HCT116 (cell line): ENCODE data around the gene KNSTRN. TPM values are rescaled to one million over a fixed set of nuclear protein-coding genes. Genes with fewer than 3 reads are reported as not detected.

Source experiments
- ATAC-seq: fragments of 200-7000 bp; cut with Tn5 transposase; 2 replicates; pipeline ENCODE4 v1.9.1; 2020; ENCODE audit warnings: mild to moderate bottlenecking, moderate library complexity
- BruUV-seq: library from RNA; stranded (reverse); fragments of 400-500 nt; replicated peaks from 2 replicates; lab custom pipeline; 2021; lab: Mats Ljungman, UMichigan
- CTCF ChIA-PET: fragments of 300-600 bp; sonication (Branson Sonifier 250); formaldehyde crosslinking; loops from one replicate; lab custom pipeline; 2021; ENCODE audit warnings: antibody characterized with exemption; lab: Charles Lee
- POLR2A ChIA-PET: fragments of 300-600, 350-600 bp; sonication (Branson Sonifier 250); formaldehyde crosslinking; loops from one replicate; lab custom pipeline; 2021; ENCODE audit warnings: antibody characterized with exemption; lab: Charles Lee
- RAD21 ChIA-PET, 2 experiments: fragments of 300-600 bp; sonication (Branson Sonifier 250); formaldehyde crosslinking; loops; one replicate each; lab custom pipeline; 2023; ENCODE audit warnings: low total read pairs in 2 of 2; ENCODE audit not compliant: uncharacterized antibody in 2 of 2, unreplicated experiment in 2 of 2, low non-redundant PET in 1 of 2; lab: Charles Lee
- DNase-seq: peaks from one replicate; pipeline ENCODE4 v3.0.0-alpha.2; 2010; ENCODE audit warnings: low read depth, low spot score
- H2AFZ ChIP-seq: fragments of 200-600 bp; shearing (Covaris generic), sonication (generic); 2 replicates; pipeline ENCODE4 v1.6.1; 2017; ENCODE audit warnings: low read depth, mixed run types, mixed read lengths, antibody characterized with exemption, low read length; ENCODE audit not compliant: poor library complexity, severe bottlenecking
- H3K27ac ChIP-seq: 2 replicates; pipeline ENCODE4 v1.5.1; 2012; ENCODE audit warnings: low read depth, low read length
- H3K27me3 ChIP-seq: fragments of 200-600 bp; sonication (generic); 2 replicates; pipeline ENCODE4 v1.6.1; 2016; ENCODE audit warnings: mixed run types, low read length, mixed read lengths; ENCODE audit not compliant: insufficient read depth
- H3K36me3 ChIP-seq, 2 experiments: fragments of 200-500 bp in 1 of 2; fragments of 200-600 bp in 1 of 2; sonication (Bioruptor generic) in 1 of 2; sonication (generic) in 1 of 2; 2 replicates each; pipeline versions ENCODE4 v1.5.1 to v1.6.1; 2014 to 2016; ENCODE audit warnings: low read length in 2 of 2, inconsistent platforms in 1 of 2, mixed read lengths in 1 of 2, mixed run types in 1 of 2; ENCODE audit not compliant: insufficient read depth in 2 of 2, control insufficient read depth in 1 of 2
- H3K4me1 ChIP-seq, 2 experiments: fragments of 200-600 bp in 1 of 2; sonication (generic) in 1 of 2; 2 replicates each; pipeline versions ENCODE4 v1.5.1 to v1.6.1; 2012 to 2017; ENCODE audit warnings: low read length in 2 of 2, inconsistent platforms in 1 of 2, mild to moderate bottlenecking in 1 of 2, mixed read lengths in 1 of 2, mixed run types in 1 of 2, moderate library complexity in 1 of 2; ENCODE audit not compliant: insufficient read depth in 2 of 2, control insufficient read depth in 1 of 2
- H3K4me2 ChIP-seq: fragments of 200-600 bp; sonication (generic); 2 replicates; pipeline ENCODE4 v1.6.1; 2017; ENCODE audit warnings: mixed run types, low read length, mixed read lengths
- H3K4me3 ChIP-seq, 2 experiments: fragments of 200-600 bp in 1 of 2; sonication (generic) in 1 of 2; replicated peaks in 1 of 2; 2 replicates each; pipeline ENCODE4 v1.5.1; 2011 to 2016; ENCODE audit warnings: low read length in 2 of 2, control low read depth in 1 of 2, low read depth in 1 of 2, mild to moderate bottlenecking in 1 of 2, mixed read lengths in 1 of 2, mixed run types in 1 of 2
- H3K79me2 ChIP-seq: fragments of 200-600 bp; sonication (generic); 2 replicates; pipeline ENCODE4 v1.6.1; 2017; ENCODE audit warnings: mild to moderate bottlenecking, mixed run types, low read length, moderate library complexity, mixed read lengths; ENCODE audit not compliant: insufficient read depth
- H3K9ac ChIP-seq: fragments of 200-600 bp; sonication (generic); 2 replicates; pipeline ENCODE4 v1.6.1; 2016; ENCODE audit warnings: low read length, mixed read lengths
- H3K9me2 ChIP-seq: fragments of 200-600 bp; sonication (generic), shearing (Covaris generic); 2 replicates; pipeline ENCODE4 v1.6.1; 2017; ENCODE audit warnings: mixed run types, mild to moderate bottlenecking, moderate library complexity; ENCODE audit not compliant: insufficient read depth
- H3K9me3 ChIP-seq, 2 experiments: fragments of 200-500 bp in 1 of 2; fragments of 200-600 bp in 1 of 2; sonication (Bioruptor generic) in 1 of 2; sonication (generic) in 1 of 2; 2 replicates each; pipeline ENCODE4 v1.6.1; 2014 to 2017; ENCODE audit warnings: low read length in 2 of 2, mixed read lengths in 2 of 2, inconsistent platforms in 1 of 2, low read depth in 1 of 2, mild to moderate bottlenecking in 1 of 2, mixed run types in 1 of 2, moderate library complexity in 1 of 2; ENCODE audit not compliant: control insufficient read depth in 1 of 2, insufficient read depth in 1 of 2
- H4K20me1 ChIP-seq: fragments of 200-600 bp; sonication (generic), shearing (Covaris generic); 2 replicates; pipeline ENCODE4 v1.6.1; 2017; ENCODE audit warnings: mixed run types, mild to moderate bottlenecking, moderate library complexity; ENCODE audit not compliant: insufficient read depth
- CBX3 ChIP-seq: IDR thresholded peaks from 2 replicates; pipeline ENCODE4 v1.6.1; 2012; ENCODE audit warnings: low read depth
- CEBPB ChIP-seq: IDR thresholded peaks from 2 replicates; pipeline ENCODE4 v1.6.1; 2012; ENCODE audit warnings: low read depth
- JUND ChIP-seq: IDR thresholded peaks from 2 replicates; pipeline ENCODE4 v1.6.1; 2012
- MAX ChIP-seq: IDR thresholded peaks from 2 replicates; pipeline ENCODE4 v1.6.1; 2012
- POLR2AphosphoS5 ChIP-seq: IDR thresholded peaks from 2 replicates; pipeline ENCODE4 v1.6.1; 2011; ENCODE audit warnings: mild to moderate bottlenecking, low read depth, low read length, moderate library complexity
- REST ChIP-seq: IDR thresholded peaks from 2 replicates; pipeline ENCODE4 v1.6.1; 2012; ENCODE audit warnings: low read depth
- SIN3A ChIP-seq: IDR thresholded peaks from 2 replicates; pipeline ENCODE4 v1.6.1; 2012; ENCODE audit warnings: low read depth
- SRF ChIP-seq: IDR thresholded peaks from 2 replicates; pipeline ENCODE4 v1.6.1; 2012; ENCODE audit warnings: low read depth
- ZFX ChIP-seq: fragments of 450-650 bp; IDR thresholded peaks from 2 replicates; pipeline ENCODE4 v1.6.1; 2017
- intact Hi-C: fragments of 100-400 bp; cut with micrococcal nuclease; formaldehyde crosslinking; loops from 2 replicates; pipeline ENCODE4 v1.10.0; 2022
- total RNA-seq: library from RNA; stranded (reverse); gene quantifications from one replicate; pipeline ENCODE4 v1.2.1, GENCODE V29; 2021; ENCODE audit not compliant: unreplicated experiment

The KNSTRN gene
- total RNA-seq, 1 experiment from 2014 or later, result 84.1 TPM

GRCh38 chr15:40343512-40343911 is 39.0 kb upstream of the KNSTRN start:
- ATAC-seq, result no peak
- H3K4me2 ChIP-seq, result no peak overlapping the region

GRCh38 chr15:40344217-40344616 is 38.3 kb upstream of the KNSTRN start:
- Histone ChIP-seq H3K9me2 (no peaks in the 10 kb centered on the region), H3K4me1 (peaks cover 23 to 76% of the 10 kb centered on the region in 2 experiments), H3K4me3 (no peak overlapping the region), H4K20me1 (no peaks in the 10 kb centered on the region), H3K27me3 (no peaks in the 10 kb centered on the region), H2AFZ (no peak overlapping the region), H3K9ac (no peak overlapping the region), H3K79me2 (peaks cover 5% of the 10 kb centered on the region; the same call in 1 of the 2 replicates), H3K36me3 (no peaks in the 10 kb centered on the region), H3K27ac (no peak overlapping the region), H3K4me2 (no peak overlapping the region), H3K9me3 (no peaks in the 10 kb centered on the region)
- BruUV-seq, result no TSS peak
- RAD21 ChIA-PET, result interaction anchor here in 1 of 2 experiments (1.5 kb wide), 1 partner anchor 12 kb away, joined by 3 read pairs; no protein-coding TSS in a partner anchor
- no peak for TF ChIP-seq POLR2AphosphoS5
- no peak for TF ChIP-seq CEBPB
- TF ChIP-seq REST, result no peak
- intact Hi-C loops, result loop anchor here (10.0 kb wide), 1 partner anchor 161 kb away; no protein-coding TSS in a partner anchor
- no peak for DNase-seq
- CTCF ChIA-PET, result interaction anchor here (0.6 to 2.9 kb wide), 10 partner anchors 12 to 127 kb away, joined by 3 to 22 read pairs (median 3); partner anchors contain the start of gene DISP2
- ATAC-seq, result no peak
- POLR2A ChIA-PET, result no interaction called here

More at GRCh38 chr15:40343512-40343911, 39.0 kb upstream of the KNSTRN start:
- ChIA-PET RAD21 (interaction anchor here in 1 of 2 experiments (1.5 kb wide), 1 partner anchor 13 kb away, joined by 3 read pairs; no protein-coding TSS in a partner anchor), CTCF (interaction anchor here (1.0 to 2.9 kb wide), 5 partner anchors 12 to 126 kb away, joined by 3 to 22 read pairs (median 3); partner anchors contain the start of gene DISP2), POLR2A (no interaction called here)
- H4K20me1 ChIP-seq, result no peaks in the 10 kb centered on the region
- H3K79me2 ChIP-seq, result peaks cover 5% of the 10 kb centered on the region; the same call in 1 of the 2 replicates
- peaks cover 30 to 78% of the 10 kb centered on the region in 2 experiments for H3K4me1 ChIP-seq
- no peak for TF ChIP-seq SIN3A
- no peak for TF ChIP-seq SRF
- no peak for TF ChIP-seq ZFX
- TF ChIP-seq MAX, result no peak
- no peak for TF ChIP-seq CBX3
- no peak for TF ChIP-seq JUND
- H3K27me3 ChIP-seq, result no peaks in the 10 kb centered on the region
- H3K9me3 ChIP-seq, result no peaks in the 10 kb centered on the region
- H3K36me3 ChIP-seq, result no peaks in the 10 kb centered on the region
- H3K27ac ChIP-seq, result no peak overlapping the region
- no TSS peak for BruUV-seq
- H3K4me3 ChIP-seq, result no peak overlapping the region
- H3K9me2 ChIP-seq, result no peaks in the 10 kb centered on the region
- no peak overlapping the region for H3K9ac ChIP-seq
- no peak overlapping the region for H2AFZ ChIP-seq
- DNase-seq, result no peak
- intact Hi-C loops, result loop anchor here (10.0 kb wide), 1 partner anchor 161 kb away; no protein-coding TSS in a partner anchor
